ENCODE results near the gene SREBF1. TPM values are rescaled to one million over a fixed set of nuclear protein-coding genes. Genes with fewer than 3 reads are reported as not detected.

SREBF1 gene
- total RNA-seq, 3 donors from 2014 or later = 161 to 179 (median 170) TPM

GRCh38 chr17:17846645-17847044, 9.9 kb upstream of the SREBF1 start:
- no peaks in the 10 kb centered on the region for H3K9me3 ChIP-seq
- DNase-seq (peak in 1 of 3 donors; percentile 5), ATAC-seq (no peak)
- TF ChIP-seq CTCF (IDR thresholded peaks at IDR 0.05) = no peak
- intact Hi-C loops (cut with DNase I, micrococcal nuclease) = loop anchor here in 1 of 2 donors (10.0 kb wide), 1 partner anchor 162 kb away; the partner anchor contains the start of gene RAI1
- H3K4me3 ChIP-seq = no peak overlapping the region
- peaks cover 12% of the 10 kb centered on the region for H3K4me1 ChIP-seq (ENCODE audit: low read depth)
- H3K36me3 ChIP-seq (ENCODE audit: low read depth) = no peaks in the 10 kb centered on the region

GRCh38 chr17:17846003-17846402, 9.2 kb upstream of the SREBF1 start:
- TF ChIP-seq CTCF (IDR thresholded peaks at IDR 0.05) = no peak
- H3K36me3 ChIP-seq (ENCODE audit: low read depth) = no peaks in the 10 kb centered on the region
- DNase-seq = no peak
- no peak overlapping the region for H3K4me3 ChIP-seq
- H3K9me3 ChIP-seq = no peaks in the 10 kb centered on the region
- intact Hi-C loops (cut with DNase I, micrococcal nuclease) = loop anchor here in 1 of 2 donors (10.0 kb wide), 1 partner anchor 161 kb away; the partner anchor contains the start of gene RAI1
- ATAC-seq = no peak
- H3K4me1 ChIP-seq (ENCODE audit: low read depth) = peaks cover 19% of the 10 kb centered on the region

GRCh38 chr17:17845046-17845775, 8.4 kb upstream of the SREBF1 start:
- ATAC-seq = no peak
- Histone ChIP-seq H3K4me1 (ENCODE audit: low read depth) (peaks cover 27% of the 10 kb centered on the region), H3K9me3 (no peaks in the 10 kb centered on the region), H3K4me3 (no peak overlapping the region), H3K36me3 (ENCODE audit: low read depth) (no peaks in the 10 kb centered on the region)
- peak in 2 of 3 donors; percentile 8 to 52 for DNase-seq
- no peak for TF ChIP-seq CTCF (IDR thresholded peaks at IDR 0.05)
- intact Hi-C loops (cut with DNase I, micrococcal nuclease) = loop anchor here in 1 of 2 donors (10.0 kb wide), 1 partner anchor 160 kb away; the partner anchor contains the start of gene RAI1

GRCh38 chr17:17844500-17844899, 7.7 kb upstream of the SREBF1 start:
- ATAC-seq (no peak), DNase-seq (no peak)
- intact Hi-C loops (cut with DNase I, micrococcal nuclease) = loop anchor here in 1 of 2 donors (10.0 kb wide), 1 partner anchor 160 kb away; the partner anchor contains the start of gene RAI1
- TF ChIP-seq CTCF (IDR thresholded peaks at IDR 0.05) = no peak
- no peak overlapping the region for H3K4me3 ChIP-seq
- peaks cover 25% of the 10 kb centered on the region for H3K4me1 ChIP-seq (ENCODE audit: low read depth)
- no peaks in the 10 kb centered on the region for H3K36me3 ChIP-seq (ENCODE audit: low read depth)
- no peaks in the 10 kb centered on the region for H3K9me3 ChIP-seq

GRCh38 chr17:17844079-17844478, 7.3 kb upstream of the SREBF1 start:
- intact Hi-C loops (cut with DNase I, micrococcal nuclease) = loop anchor here in 1 of 2 donors (10.0 kb wide), 1 partner anchor 159 kb away; the partner anchor contains the start of gene RAI1
- TF ChIP-seq CTCF (IDR thresholded peaks at IDR 0.05) = no peak
- Histone ChIP-seq H3K36me3 (ENCODE audit: low read depth) (no peaks in the 10 kb centered on the region), H3K4me1 (ENCODE audit: low read depth) (peaks cover 25% of the 10 kb centered on the region), H3K4me3 (no peak overlapping the region), H3K9me3 (no peaks in the 10 kb centered on the region)
- no peak for ATAC-seq
- peak in 1 of 3 donors; percentile 4 for DNase-seq
